Stimulated activated CD4-positive, alpha-beta T cell treated with anti-CD3 and anti-CD28 coated beads, Interleukin-4, amount 100 ng/mL, for 1 hour (primary cell): ENCODE results near the gene MAGEA12.
"Not testable (repeated sequence)": the region's sequence is repeated elsewhere in the genome, so short reads cannot be mapped to it uniquely, and the experiment has no call there.

Experiments used
- DNase-seq: peaks from one replicate; pipeline ENCODE4 v3.0.0-alpha.2; 2020

MAGEA12 gene

GRCh38 chrX:152733261-152733975 is at the start of gene MAGEA12, which contains the start of gene CSAG1:
Gene MAGEA12 (plus strand): TSS chrX:152733757. CDS start chrX:152736162, 2,405 bp downstream.
Gene CSAG1 (minus strand): TSS chrX:152733721. CDS start chrX:152732460, 1,261 bp downstream.
- DNase-seq = no peak

GRCh38 chrX:152697952-152698931 is 35.3 kb upstream of the MAGEA12 start, which contains the start of gene MAGEA3:
Gene MAGEA3 (plus strand): TSS chrX:152698794. CDS start chrX:152700833, 2,039 bp downstream.
- not testable (repeated sequence) for DNase-seq

GRCh38 chrX:152700390-152700789 is 33.2 kb upstream of the MAGEA12 start:
- DNase-seq = not testable (repeated sequence)

- not testable (repeated sequence) for DNase-seq
These were observed 27.1 kb upstream of the MAGEA12 start for GRCh38 chrX:152706500-152706899.

GRCh38 chrX:152709173-152709572 is 24.4 kb upstream of the MAGEA12 start, which contains the start of gene CSAG2:
Gene CSAG2 (minus strand): TSS chrX:152709273. CDS start chrX:152709112, 161 bp downstream.
- not testable (repeated sequence) for DNase-seq

- not testable (repeated sequence) for DNase-seq
These were observed 20.4 kb upstream of the MAGEA12 start for GRCh38 chrX:152713195-152713594.

- DNase-seq = not testable (repeated sequence)
These were observed 19.5 kb upstream of the MAGEA12 start, which contains the start of gene MAGEA2B for GRCh38 chrX:152713815-152714787. Gene MAGEA2B (plus strand): TSS chrX:152714628. CDS start chrX:152717107, 2,479 bp downstream.

- no peak for DNase-seq
These were observed 8.1 kb upstream of the MAGEA12 start for GRCh38 chrX:152725409-152725808.

GRCh38 chrX:152734143-152734858 is 744 bp downstream of the MAGEA12 start:
- not testable (repeated sequence) for DNase-seq

- DNase-seq = no peak
These were observed 1.5 kb downstream of the MAGEA12 start for GRCh38 chrX:152735101-152735500.

- no peak for DNase-seq
These were observed 2.4 kb downstream of the MAGEA12 start for GRCh38 chrX:152735860-152736511.

- DNase-seq = not testable (repeated sequence)
These were observed 3.0 kb downstream of the MAGEA12 start for GRCh38 chrX:152736528-152736927.

- DNase-seq = no peak
These were observed 5.0 kb downstream of the MAGEA12 start for GRCh38 chrX:152738560-152738959.

GRCh38 chrX:152753686-152754650 is 20.4 kb downstream of the MAGEA12 start, which contains the start of gene MAGEA2:
Gene MAGEA2 (minus strand): TSS chrX:152753842. CDS start chrX:152751363, 2,479 bp downstream.
- not testable (repeated sequence) for DNase-seq

- DNase-seq = not testable (repeated sequence)
These were observed 21.3 kb downstream of the MAGEA12 start for GRCh38 chrX:152754871-152755270.

- DNase-seq = not testable (repeated sequence)
These were observed 25.4 kb downstream of the MAGEA12 start, which contains the start of gene CSAG3 for GRCh38 chrX:152758918-152759317. Gene CSAG3 (plus strand): TSS chrX:152759218.

- DNase-seq = not testable (repeated sequence)
These were observed 26.0 kb downstream of the MAGEA12 start for GRCh38 chrX:152759544-152759943.

GRCh38 chrX:152761582-152761981 is 28.0 kb downstream of the MAGEA12 start:
- not testable (repeated sequence) for DNase-seq

- DNase-seq = not testable (repeated sequence)
These were observed 33.0 kb downstream of the MAGEA12 start for GRCh38 chrX:152766562-152766961.
